HG03108 (cell line): Measurements from ENCODE around the gene FHIT.

Experiments used
- ATAC-seq: cut with Tn5 transposase; IDR thresholded peaks from one replicate; pipeline ENCODE4 v1.9.1; 2021; ENCODE audit warnings: moderate library complexity; ENCODE audit not compliant: unreplicated experiment

The FHIT gene

DNA sequence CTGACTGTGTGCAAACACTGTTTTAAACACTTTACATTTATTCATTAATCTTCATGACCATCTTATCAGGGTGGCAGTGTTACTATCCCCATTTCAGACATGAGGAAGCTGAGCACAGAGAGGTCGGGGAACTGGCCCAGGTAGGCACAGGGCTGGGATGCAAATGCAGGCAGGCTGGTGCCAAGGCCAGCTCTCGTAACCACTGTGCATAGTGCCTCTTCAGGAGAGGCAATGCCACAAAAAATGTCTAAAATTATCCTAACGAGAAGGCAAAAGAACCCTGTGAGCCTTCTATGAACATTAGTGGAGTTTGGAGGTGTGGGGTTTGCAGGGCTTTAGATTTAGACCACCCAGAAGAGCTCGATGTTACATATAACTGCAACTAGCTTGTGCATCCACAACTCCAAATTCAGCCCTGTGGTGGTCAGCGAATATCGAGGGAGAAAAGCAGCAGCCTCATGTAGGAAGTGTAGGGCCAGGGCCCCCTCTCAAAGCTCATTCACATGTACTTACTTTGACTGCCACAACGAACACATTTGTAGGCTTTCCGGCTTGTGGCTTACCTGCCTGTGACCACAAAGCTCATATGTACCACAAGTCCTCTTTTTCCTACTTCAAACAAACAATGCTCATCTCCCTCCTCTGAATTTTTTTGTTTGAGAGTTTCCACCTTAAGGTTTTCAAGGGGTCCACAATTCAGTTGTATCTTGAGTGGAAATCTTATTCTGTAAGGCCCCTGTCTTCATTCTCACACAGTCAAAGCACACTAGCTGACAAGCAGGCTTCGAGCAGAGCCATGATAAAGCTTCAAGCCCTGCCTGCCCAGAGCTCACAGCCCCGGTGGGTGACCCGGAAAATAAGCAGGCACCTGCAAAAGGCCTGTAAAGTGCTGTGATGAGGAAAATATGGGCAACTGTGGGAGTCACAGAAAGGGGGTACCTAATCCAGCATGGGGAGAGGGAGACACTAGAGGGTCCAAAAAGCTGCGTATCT, 1478.5 kb downstream of the FHIT start:
- ATAC-seq: no peak

- ATAC-seq: no peak
Measured at GRCh38 chr3:59771768-59772181, 1479.5 kb downstream of the FHIT start.

DNA sequence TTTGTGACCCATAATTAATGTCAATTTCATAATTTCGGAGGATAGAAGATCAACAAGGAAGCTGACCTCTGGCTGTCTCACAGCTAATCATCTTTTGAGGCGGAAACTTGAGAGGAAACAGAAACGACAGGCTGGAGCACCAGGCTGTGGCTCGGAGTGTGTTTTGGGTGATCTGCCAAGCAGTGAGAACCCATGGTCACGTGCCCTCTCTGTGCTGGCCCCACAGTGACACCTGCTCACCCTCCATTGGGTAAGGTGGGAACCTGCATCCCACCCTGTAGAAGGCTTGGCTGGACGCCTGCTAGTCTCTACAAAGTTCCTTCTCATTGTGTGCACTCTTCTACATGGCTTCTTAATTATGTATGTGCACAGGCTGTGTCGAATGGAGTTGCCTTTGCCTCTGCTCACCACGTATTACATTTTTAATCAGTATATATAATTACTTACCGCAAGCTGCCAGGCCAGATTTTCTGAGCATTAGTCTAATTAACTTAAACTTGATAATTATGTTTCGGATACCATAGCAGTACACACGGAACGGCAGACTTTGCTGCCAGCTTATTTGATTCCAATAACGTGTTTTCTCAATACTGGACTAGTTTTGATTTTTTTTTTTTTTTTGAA, 1482.0 kb downstream of the FHIT start:
- ATAC-seq: no peak

DNA sequence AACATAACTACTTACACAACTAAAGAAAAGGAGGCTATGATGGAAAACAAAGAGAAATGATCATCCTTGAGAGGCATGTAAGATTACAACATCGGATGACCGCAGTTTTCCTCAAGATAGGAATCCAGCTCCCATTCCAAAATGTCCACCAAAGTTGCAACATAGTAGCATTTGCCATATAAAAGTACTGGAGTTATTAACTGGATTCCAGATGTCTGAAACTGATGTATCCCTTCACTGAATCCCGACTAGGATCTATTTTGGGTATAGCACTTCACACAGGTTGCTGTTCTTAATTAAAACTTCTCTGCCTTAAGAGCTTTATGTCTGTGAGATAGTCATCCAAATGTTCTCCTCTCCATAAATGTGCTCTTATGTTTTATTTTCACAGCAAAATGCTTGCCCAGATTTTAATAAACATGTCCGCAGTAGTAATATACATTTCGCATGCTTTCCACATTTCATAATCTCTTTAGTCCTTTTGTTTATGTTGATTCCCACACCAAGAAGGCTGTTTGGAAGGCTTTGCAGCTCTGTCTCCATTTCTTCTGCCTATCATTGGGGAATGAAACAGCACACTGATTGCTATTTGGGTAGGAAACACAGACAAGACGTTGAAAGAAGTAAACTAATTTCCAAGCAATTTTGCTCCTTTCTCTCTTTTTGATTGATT, 1484.9 kb downstream of the FHIT start:
- ATAC-seq: no peak

- no peak for ATAC-seq
Measured at GRCh38 chr3:59764171-59764570, 1487.1 kb downstream of the FHIT start.

DNA sequence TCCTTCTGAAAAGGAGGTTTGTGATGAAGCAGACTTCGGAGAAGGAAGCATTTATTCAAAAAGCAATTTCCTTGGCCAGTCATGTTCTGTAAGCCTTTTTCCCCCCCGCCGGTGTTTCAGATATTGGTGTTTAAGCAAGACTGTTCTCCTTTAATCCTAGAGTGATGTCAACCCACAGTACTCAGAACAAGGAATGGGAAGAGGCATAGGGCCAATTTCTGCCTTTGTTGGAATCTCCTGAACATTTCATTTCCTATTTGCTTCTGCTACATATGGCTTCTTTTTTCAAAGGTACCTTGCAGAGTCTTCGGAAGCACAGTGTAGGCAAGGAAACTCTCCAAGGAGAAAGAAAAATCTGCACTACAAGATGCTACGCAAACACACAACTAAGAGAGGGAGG, 1488.3 kb downstream of the FHIT start:
- ATAC-seq: no peak

DNA sequence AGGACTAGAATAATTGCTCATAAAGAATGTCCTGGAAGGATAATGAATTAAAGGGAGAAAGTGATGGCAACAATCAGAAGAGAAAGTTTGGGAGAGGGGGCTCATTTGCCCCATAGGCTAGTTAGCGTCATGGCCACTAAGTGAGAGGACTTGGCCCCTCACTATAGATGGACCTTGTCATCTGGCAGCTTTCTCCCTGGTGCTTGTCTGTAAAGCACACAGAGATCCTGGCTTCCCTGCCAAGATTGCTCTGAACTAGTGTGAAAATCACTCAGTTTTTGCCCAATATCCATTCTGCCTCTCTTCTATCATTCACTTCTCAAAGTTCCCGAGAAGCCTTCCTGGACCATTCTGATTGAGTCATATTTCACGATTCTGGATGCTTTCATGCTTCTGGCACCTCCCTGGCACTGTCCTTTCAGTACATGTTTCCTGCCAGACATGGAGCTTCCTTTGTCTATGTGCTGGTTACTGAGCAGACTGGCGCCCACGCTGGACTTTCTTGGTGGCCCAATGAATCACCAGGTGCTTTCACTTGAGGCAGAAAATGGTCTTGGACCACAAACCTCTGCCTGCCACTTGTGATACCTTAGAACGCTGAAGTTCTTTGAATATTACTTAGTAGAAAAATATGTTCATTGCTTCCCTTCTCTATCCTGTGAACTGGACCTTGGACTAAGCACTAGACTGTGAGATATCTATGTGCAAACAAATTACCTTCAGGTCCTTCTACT, 1491.8 kb downstream of the FHIT start:
- ATAC-seq: no peak

GRCh38 chr3:59758672-59759071, 1492.6 kb downstream of the FHIT start:
- no peak for ATAC-seq

DNA sequence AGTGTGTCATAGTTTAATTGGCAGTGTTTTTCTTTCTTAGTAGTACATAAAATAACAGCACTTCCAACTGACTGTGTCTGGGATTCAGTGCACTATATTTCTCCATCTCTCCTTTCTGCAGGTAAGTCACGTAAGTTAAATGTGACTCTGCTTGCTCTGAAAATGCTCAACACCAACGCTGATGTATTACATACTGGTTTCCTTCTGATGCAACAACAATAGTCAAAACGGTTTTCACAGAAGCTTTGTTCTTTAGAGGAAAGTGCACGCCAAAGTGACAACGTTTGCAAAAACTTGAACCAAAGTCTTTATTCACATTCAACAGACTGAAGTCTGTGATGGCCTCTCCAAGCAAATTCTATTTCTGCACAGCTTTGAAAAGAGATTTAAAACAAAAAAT, 1494.3 kb downstream of the FHIT start:
- ATAC-seq: no peak

DNA sequence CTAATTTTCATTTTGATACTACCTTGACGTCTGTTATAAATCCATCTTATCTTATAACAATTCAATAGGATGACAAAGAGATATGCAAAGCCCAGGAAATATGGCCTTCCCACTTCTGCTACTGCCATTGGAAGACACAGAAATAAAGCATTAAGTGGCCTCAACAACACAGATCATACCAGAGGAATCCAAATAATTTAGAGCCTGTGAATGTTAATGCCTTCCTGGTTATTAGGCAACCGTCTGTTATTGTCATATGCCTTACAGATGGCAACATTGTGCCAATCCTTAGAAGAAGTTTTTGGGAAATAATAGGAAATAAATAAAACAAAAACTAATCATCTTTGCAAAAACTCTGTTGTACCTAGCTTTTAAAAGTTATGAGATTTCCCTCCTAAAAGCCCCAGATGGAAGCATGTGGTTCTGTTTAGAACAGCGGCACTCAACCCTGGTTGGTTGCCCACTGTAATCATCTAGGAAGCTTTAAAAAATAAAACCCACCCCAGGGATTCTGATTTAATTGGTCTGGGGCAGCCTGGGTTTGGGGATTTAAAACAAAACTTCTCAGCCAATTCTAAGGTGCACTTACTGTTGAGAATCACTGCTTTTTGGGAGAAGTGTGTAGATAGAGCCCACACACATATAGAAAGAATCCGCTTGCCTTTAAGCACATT, 1496.7 kb downstream of the FHIT start:
- ATAC-seq: no peak

GRCh38 chr3:59753808-59754450, 1497.3 kb downstream of the FHIT start:
- ATAC-seq: no peak

GRCh38 chr3:59752925-59753324, 1498.3 kb downstream of the FHIT start:
- ATAC-seq: no peak

- no peak for ATAC-seq
Measured at GRCh38 chr3:59751606-59752005, 1499.6 kb downstream of the FHIT start.

GRCh38 chr3:59750391-59750790, 1500.9 kb downstream of the FHIT start:
- no peak for ATAC-seq

GRCh38 chr3:59749291-59749690, 1502.0 kb downstream of the FHIT start:
- no peak for ATAC-seq

- ATAC-seq: no peak
Measured at GRCh38 chr3:59746585-59746984, 1504.7 kb downstream of the FHIT start.

GRCh38 chr3:59737241-59737640, 1514.0 kb downstream of the FHIT start:
- ATAC-seq: no peak

DNA sequence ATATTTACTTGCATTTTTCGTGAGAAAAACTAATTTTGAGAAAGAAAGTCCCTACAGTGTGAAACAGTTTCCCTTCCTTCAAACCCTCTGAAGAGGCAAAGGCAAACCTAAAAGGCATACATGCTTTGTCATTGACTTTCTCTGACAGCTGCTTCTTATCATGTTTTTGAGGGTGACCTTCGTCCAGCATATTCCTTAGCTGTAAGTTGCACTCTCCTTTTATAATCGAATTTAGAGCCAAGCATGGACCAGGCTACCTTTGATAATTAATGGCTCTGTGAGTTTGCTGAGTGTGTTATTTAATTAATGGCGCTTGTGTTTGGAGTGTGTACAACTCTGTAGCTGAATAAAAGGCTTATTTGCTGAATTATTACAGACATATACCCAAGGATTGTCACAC, 1517.2 kb downstream of the FHIT start:
- no peak for ATAC-seq

GRCh38 chr3:59733041-59733809, 1518.0 kb downstream of the FHIT start:
- no peak for ATAC-seq
